Loucy (cell line): ENCODE data around the gene TEAD1.

Experiments used
- H2AFZ ChIP-seq: fragments of 200-600 bp; sonication (generic); 2 replicates; pipeline ENCODE4 v1.6.0; 2016; ENCODE audit warnings: antibody characterized with exemption, mild to moderate bottlenecking, low read length, moderate library complexity
- H3F3A ChIP-seq: fragments of 200-600 bp; 2 replicates; pipeline ENCODE4 v1.6.0; 2016; ENCODE audit warnings: antibody characterized with exemption, low read depth, mild to moderate bottlenecking
- H3K27me3 ChIP-seq: fragments of 200-600 bp; sonication (generic); 2 replicates; pipeline ENCODE4 v1.6.1; 2014; ENCODE audit warnings: low read length, mild to moderate bottlenecking; ENCODE audit not compliant: insufficient read depth, poor library complexity, severe bottlenecking
- H3K36me3 ChIP-seq: fragments of 200-600 bp; sonication (generic); 2 replicates; pipeline ENCODE4 v1.6.1; 2016; ENCODE audit warnings: low read length; ENCODE audit not compliant: insufficient read depth
- H3K4me1 ChIP-seq: fragments of 200-600 bp; sonication (generic); 2 replicates; pipeline ENCODE4 v1.5.1; 2014; ENCODE audit warnings: low read length, mild to moderate bottlenecking; ENCODE audit not compliant: insufficient read depth, poor library complexity, severe bottlenecking
- H3K4me2 ChIP-seq: fragments of 200-600 bp; sonication (generic); 2 replicates; pipeline ENCODE4 v1.6.0; 2014; ENCODE audit warnings: antibody characterized with exemption, low read length, low read depth, mild to moderate bottlenecking; ENCODE audit not compliant: poor library complexity, severe bottlenecking
- H3K4me3 ChIP-seq: fragments of 200-600 bp; sonication (generic); 2 replicates; pipeline ENCODE4 v1.5.1; 2014; ENCODE audit warnings: low read length, mild to moderate bottlenecking, mixed read lengths; ENCODE audit not compliant: poor library complexity, severe bottlenecking
- H3K79me2 ChIP-seq: fragments of 200-600 bp; sonication (generic); 2 replicates; pipeline ENCODE4 v1.6.1; 2014; ENCODE audit warnings: low read length; ENCODE audit not compliant: insufficient read depth
- H3K9ac ChIP-seq: fragments of 200-600 bp; sonication (generic); 2 replicates; pipeline ENCODE4 v1.6.0; 2014; ENCODE audit warnings: mild to moderate bottlenecking, low read depth, low read length, moderate library complexity; ENCODE audit not compliant: poor library complexity, severe bottlenecking
- H3K9me2 ChIP-seq: fragments of 200-600 bp; sonication (generic); replicated peaks from 2 replicates; pipeline ENCODE4 v1.6.1; 2016; ENCODE audit warnings: low read depth, low read length, mixed read lengths
- H3K9me3 ChIP-seq: fragments of 200-600 bp; sonication (generic); 2 replicates; pipeline ENCODE4 v1.6.1; 2014; ENCODE audit warnings: mild to moderate bottlenecking, antibody characterized with exemption, low read length, low read depth; ENCODE audit not compliant: insufficient read depth
- H4K20me1 ChIP-seq: fragments of 200-600 bp; sonication (generic); 2 replicates; pipeline ENCODE4 v1.6.0; 2014; ENCODE audit warnings: antibody characterized with exemption, low read length, mild to moderate bottlenecking; ENCODE audit not compliant: insufficient read depth, poor library complexity, severe bottlenecking
- EZH2phosphoT487 ChIP-seq: fragments of 200-600 bp; IDR thresholded peaks from 2 replicates; pipeline ENCODE4 v1.6.1; 2018; ENCODE audit warnings: antibody characterized with exemption, mild to moderate bottlenecking, moderate library complexity, borderline replicate concordance
- TF ChIP-seq, protein P1 (sequence below): fragments of 200-600 bp; sonication (generic); conservative IDR thresholded peaks from 2 replicates; pipeline ENCODE4 v1.5.1; 2014; ENCODE audit warnings: mild to moderate bottlenecking, antibody characterized with exemption, low read length

Gene TEAD1

DNA sequence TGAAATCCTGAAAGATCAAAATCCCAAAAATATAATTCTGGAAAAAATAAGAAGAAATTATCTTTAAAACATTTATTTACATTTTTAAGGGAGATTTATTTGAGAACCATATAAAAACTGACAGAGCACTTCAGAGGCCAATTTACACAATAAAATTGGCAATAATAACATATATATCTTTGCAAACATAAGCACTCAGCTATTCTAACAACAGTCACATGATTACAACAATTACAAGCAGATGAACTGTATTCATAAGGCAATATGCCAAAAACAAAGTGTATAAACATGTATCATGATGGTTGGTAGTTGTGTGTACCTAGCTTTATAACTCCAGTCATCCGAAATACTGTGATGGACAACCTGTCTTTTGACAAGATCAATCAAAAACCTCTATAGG, 317.2 kb downstream of the TEAD1 start:
- no peak overlapping the region for H3K4me2 ChIP-seq
- no peaks in the 10 kb centered on the region for H4K20me1 ChIP-seq
- H3K27me3 ChIP-seq: no peaks in the 10 kb centered on the region
- no peaks in the 10 kb centered on the region for H3K9me2 ChIP-seq
- H3K4me1 ChIP-seq: no peaks in the 10 kb centered on the region
- no peak overlapping the region for H3K4me3 ChIP-seq
- H3K9me3 ChIP-seq: no peaks in the 10 kb centered on the region
- H3F3A ChIP-seq: no peaks in the 10 kb centered on the region
- TF ChIP-seq EZH2phosphoT487: no peak
- TF ChIP-seq, protein P1, sequence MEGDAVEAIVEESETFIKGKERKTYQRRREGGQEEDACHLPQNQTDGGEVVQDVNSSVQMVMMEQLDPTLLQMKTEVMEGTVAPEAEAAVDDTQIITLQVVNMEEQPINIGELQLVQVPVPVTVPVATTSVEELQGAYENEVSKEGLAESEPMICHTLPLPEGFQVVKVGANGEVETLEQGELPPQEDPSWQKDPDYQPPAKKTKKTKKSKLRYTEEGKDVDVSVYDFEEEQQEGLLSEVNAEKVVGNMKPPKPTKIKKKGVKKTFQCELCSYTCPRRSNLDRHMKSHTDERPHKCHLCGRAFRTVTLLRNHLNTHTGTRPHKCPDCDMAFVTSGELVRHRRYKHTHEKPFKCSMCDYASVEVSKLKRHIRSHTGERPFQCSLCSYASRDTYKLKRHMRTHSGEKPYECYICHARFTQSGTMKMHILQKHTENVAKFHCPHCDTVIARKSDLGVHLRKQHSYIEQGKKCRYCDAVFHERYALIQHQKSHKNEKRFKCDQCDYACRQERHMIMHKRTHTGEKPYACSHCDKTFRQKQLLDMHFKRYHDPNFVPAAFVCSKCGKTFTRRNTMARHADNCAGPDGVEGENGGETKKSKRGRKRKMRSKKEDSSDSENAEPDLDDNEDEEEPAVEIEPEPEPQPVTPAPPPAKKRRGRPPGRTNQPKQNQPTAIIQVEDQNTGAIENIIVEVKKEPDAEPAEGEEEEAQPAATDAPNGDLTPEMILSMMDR: no peak
- H3K36me3 ChIP-seq: no peaks in the 10 kb centered on the region
- H2AFZ ChIP-seq: no peak overlapping the region
- H3K79me2 ChIP-seq: no peaks in the 10 kb centered on the region
- no peak overlapping the region for H3K9ac ChIP-seq

DNA sequence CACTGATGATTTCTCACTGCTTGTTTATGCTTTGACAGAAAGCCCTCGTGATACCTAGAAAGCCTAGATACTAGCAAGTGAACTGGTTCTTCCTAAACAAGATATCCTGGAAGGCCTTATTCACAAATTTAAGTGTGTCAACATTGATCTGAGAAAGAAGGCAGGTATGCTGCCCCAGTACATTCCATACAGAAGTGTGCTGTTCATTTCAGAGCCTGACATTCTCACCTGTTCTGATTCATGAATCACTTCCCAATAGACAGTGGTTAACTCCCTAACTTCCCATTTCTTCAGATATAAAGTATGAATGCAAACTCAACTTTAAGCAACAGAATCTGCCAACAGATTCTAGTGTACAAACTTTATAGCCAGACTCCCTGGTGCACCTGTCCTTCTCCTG, 319.4 kb downstream of the TEAD1 start:
- Histone ChIP-seq H3K4me2 (no peak overlapping the region), H4K20me1 (no peaks in the 10 kb centered on the region), H3F3A (no peaks in the 10 kb centered on the region), H3K79me2 (no peaks in the 10 kb centered on the region), H3K9me2 (no peaks in the 10 kb centered on the region), H2AFZ (no peak overlapping the region), H3K9me3 (no peaks in the 10 kb centered on the region), H3K36me3 (no peaks in the 10 kb centered on the region), H3K4me1 (no peaks in the 10 kb centered on the region), H3K9ac (no peak overlapping the region), H3K4me3 (no peak overlapping the region), H3K27me3 (no peaks in the 10 kb centered on the region)
- TF ChIP-seq, protein P1: no peak
- no peak for TF ChIP-seq EZH2phosphoT487
